ENCODE results near the gene CDKL5. TPM values are rescaled to one million over a fixed set of nuclear protein-coding genes. Genes with fewer than 3 reads are reported as not detected.

Gene CDKL5
- total RNA-seq, 2 donors from 2014 or later = 9.2 to 9.8 TPM

- no peaks in the 10 kb centered on the region for H3K9me3 ChIP-seq
- H3K27me3 ChIP-seq = no peaks in the 10 kb centered on the region
- no peak for DNase-seq (ENCODE audit: low spot score)
- TF ChIP-seq CTCF (IDR thresholded peaks at IDR 0.05) = no peak
- no peaks in the 10 kb centered on the region for H3K4me1 ChIP-seq
- H3K27ac ChIP-seq = no peak overlapping the region
- H3K36me3 ChIP-seq = no peaks in the 10 kb centered on the region
- H3K4me3 ChIP-seq = no peak overlapping the region
These were observed 191.4 kb downstream of the CDKL5 start for GRCh38 chrX:18616688-18617406.

DNA sequence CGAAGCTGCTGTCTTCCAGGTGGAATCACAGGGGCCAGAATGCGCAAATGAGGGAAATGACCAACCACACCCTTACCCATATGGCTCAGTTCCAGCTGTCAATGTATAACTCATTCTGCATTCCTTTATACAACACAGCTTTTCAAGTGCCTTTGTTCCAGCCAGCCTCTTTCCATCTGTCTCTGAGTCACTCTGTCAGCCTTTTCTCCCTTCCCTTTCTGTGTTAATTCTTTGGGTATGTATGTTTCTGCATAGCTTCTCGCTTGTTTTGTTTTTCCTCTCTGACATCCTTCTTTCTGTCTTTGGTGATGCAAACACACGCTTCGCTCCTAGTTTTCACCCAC lies 192.0 kb downstream of the CDKL5 start:
- no peak for DNase-seq (ENCODE audit: low spot score)
- no peak overlapping the region for H3K4me3 ChIP-seq
- H3K9me3 ChIP-seq = no peaks in the 10 kb centered on the region
- TF ChIP-seq CTCF (IDR thresholded peaks at IDR 0.05) = no peak
- H3K27ac ChIP-seq = no peak overlapping the region
- no peaks in the 10 kb centered on the region for H3K4me1 ChIP-seq
- H3K27me3 ChIP-seq = no peaks in the 10 kb centered on the region
- no peaks in the 10 kb centered on the region for H3K36me3 ChIP-seq

GRCh38 chrX:18619288-18619687 lies 193.9 kb downstream of the CDKL5 start:
- TF ChIP-seq CTCF (IDR thresholded peaks at IDR 0.05) = no peak
- Histone ChIP-seq H3K9me3 (no peaks in the 10 kb centered on the region), H3K4me1 (no peaks in the 10 kb centered on the region), H3K27me3 (no peaks in the 10 kb centered on the region), H3K4me3 (no peak overlapping the region), H3K27ac (no peak overlapping the region), H3K36me3 (no peaks in the 10 kb centered on the region)
- DNase-seq (ENCODE audit: low spot score) = no peak

DNA sequence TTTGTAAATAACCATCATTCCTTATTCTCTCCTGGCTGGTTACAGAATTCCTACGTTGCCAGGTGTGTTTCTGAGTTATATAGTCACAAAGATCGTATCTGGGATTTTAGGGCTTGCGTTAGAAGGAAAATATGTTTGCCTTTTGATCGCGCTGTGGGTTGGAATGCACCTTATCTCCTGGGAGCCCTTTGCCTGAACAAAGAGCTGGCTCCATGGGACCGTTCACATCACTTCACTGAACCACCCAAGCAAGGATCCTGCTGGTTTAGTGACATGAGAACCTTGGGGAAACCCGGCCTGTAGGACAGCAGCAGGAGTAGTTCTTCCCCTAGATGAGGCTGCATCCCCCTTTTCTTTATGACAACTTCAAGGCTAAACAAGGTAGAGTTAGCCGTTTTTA lies 194.9 kb downstream of the CDKL5 start:
- H3K9me3 ChIP-seq = no peaks in the 10 kb centered on the region
- TF ChIP-seq CTCF (IDR thresholded peaks at IDR 0.05) = no peak
- no peak for DNase-seq (ENCODE audit: low spot score)
- H3K27ac ChIP-seq = no peak overlapping the region
- H3K36me3 ChIP-seq = peaks cover 3% of the 10 kb centered on the region
- no peaks in the 10 kb centered on the region for H3K4me1 ChIP-seq
- no peaks in the 10 kb centered on the region for H3K27me3 ChIP-seq
- H3K4me3 ChIP-seq = no peak overlapping the region

DNA sequence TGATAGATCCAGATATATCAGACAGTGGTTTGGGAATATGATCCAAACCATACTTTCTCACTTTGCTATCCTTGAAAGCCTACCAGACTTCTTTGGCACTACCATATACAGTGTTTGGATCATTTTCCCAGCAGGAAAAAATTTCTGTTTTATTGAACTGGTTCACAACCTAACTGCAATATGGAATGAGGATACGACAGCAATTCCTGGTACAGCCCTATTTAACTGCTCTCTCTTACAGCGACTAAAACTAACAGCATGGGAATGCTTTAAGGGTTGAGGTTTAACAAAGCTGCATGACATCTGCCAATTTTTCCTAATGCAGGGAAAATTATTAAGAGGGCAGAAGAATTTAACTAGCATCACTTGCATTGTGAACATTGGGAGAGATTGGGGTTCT lies 199.2 kb downstream of the CDKL5 start:
- H3K4me1 ChIP-seq = no peaks in the 10 kb centered on the region
- H3K9me3 ChIP-seq = no peaks in the 10 kb centered on the region
- H3K4me3 ChIP-seq = no peak overlapping the region
- no peak overlapping the region for H3K27ac ChIP-seq
- TF ChIP-seq CTCF (IDR thresholded peaks at IDR 0.05) = no peak
- peaks cover 9% of the 10 kb centered on the region for H3K36me3 ChIP-seq
- no peaks in the 10 kb centered on the region for H3K27me3 ChIP-seq
- no peak for DNase-seq (ENCODE audit: low spot score)

DNA sequence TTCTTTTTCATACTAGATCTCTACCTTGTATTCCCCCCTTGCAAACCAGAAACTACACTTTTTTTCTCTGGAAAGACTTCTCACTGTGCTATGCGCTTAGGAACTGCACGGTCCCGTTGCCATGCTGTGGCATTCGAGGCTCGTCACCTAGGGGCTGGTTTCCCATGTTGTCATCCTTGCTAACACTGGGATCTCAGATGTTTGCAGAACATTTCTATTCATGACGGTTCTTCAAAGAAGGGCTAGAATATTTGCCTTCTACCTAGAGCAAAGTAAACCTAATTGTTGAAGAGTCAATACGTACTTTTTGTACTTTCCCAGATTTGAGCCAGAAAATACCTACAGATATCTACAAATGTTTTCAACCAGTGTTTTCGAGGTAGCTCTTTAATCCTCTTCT lies 205.5 kb downstream of the CDKL5 start:
- DNase-seq (ENCODE audit: low spot score) = no peak
- no peaks in the 10 kb centered on the region for H3K27me3 ChIP-seq
- H3K9me3 ChIP-seq = no peaks in the 10 kb centered on the region
- no peak for TF ChIP-seq CTCF (IDR thresholded peaks at IDR 0.05)
- no peak overlapping the region for H3K4me3 ChIP-seq
- peaks cover 5% of the 10 kb centered on the region for H3K36me3 ChIP-seq
- no peak overlapping the region for H3K27ac ChIP-seq
- H3K4me1 ChIP-seq = no peaks in the 10 kb centered on the region
